NCI-H446 treated with DMSO at 0.1 percent for 48 hours (cell line): ENCODE results near the gene MLX.

ENCODE experiments used
- DNase-seq: peaks from one replicate; lab custom pipeline; 2025; lab: John Stamatoyannopoulos, UW

The MLX gene, protein sequence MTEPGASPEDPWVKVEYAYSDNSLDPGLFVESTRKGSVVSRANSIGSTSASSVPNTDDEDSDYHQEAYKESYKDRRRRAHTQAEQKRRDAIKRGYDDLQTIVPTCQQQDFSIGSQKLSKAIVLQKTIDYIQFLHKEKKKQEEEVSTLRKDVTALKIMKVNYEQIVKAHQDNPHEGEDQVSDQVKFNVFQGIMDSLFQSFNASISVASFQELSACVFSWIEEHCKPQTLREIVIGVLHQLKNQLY

DNA sequence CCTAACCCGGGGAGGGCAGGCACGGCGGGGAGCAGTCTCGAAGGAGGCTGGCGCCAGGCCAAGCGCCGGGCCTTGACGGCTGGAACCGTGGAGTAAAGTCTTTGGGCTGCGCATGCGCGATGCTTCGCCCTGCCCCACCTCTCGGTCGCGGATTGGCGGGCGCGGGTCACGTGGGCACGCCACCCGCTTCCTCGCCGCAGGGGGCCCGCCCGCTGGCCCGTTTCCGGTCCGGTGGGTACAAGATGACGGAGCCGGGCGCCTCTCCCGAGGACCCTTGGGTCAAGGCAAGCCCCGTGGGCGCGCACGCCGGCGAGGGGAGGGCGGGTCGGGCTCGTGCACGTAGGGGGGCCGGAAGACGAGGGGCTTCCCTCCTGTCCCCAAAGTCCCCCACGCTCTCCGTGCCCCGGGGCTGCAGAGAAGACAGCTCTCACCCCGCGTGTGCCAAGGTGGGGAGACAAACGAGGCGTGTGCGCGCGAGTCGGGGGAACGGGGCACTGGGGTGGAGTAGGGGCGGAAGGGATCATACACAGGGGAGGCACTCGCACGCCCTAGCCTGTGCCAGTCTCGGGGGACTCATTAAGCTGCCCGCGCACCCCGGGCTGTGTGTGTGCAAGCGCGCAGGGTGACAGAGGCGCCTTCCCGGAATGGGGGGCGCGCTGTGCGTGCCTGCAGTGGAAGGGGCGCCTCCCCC, at the start of gene MLX:
TSS of gene MLX (plus strand) at position 218 of the 691 bp plus-strand sequence. CDS start at position 243, 25 bp downstream.
- peak; percentile 69 for DNase-seq

DNA sequence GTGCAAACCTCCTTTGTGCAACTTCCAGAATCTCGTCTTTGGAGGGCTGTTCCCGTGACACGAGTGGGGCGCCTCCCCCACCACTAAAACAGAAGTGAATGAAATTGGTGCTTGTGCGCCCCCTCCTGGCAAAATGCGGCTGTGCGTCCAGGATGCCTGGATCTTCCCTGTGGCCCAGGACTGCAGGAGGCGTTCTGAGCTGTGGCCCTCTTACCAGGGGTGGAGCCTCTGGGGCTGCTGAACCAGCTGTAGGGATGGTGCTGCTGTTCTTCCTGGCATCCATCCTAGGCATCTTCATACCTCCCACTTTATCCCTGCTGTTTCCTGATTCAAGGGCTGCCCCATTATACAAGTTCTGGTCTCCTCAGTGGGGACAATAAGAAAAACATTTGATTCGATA, 49.4 kb upstream of the MLX start:
- peak; percentile 48 for DNase-seq

DNA sequence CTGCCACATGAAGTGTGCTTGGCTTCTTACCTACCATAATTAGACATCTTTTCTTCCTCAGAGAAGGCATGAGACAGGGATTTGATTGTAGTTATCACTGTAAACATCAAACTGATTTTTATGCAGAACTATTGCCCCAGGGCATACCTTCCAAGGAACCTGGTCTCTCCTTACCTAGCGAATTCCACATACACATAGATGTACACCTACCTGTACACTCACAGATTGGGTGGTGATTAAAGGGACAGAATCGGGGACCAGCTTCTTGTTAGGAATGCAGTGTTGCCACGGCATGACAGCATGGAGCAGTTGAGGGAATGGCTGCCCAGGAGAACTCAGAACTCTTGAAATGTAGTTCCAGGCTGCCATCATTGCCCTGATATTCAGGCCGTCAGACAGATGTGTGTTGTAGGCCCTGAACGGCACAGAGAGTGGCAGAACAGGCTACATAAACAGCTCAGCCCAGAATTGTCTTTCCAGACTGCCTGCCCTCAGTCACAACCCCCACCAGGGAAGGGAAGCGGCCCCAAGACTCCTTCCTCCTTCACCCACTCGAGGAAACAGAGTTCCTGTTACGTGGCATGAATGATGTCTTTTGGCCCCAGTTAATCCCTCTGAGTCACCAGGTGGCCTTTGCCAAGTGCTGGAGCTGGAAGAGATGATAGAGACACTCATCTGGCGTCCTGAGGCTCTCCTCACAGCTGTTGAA, 48.7 kb upstream of the MLX start:
- peak; percentile 83 for DNase-seq

DNA sequence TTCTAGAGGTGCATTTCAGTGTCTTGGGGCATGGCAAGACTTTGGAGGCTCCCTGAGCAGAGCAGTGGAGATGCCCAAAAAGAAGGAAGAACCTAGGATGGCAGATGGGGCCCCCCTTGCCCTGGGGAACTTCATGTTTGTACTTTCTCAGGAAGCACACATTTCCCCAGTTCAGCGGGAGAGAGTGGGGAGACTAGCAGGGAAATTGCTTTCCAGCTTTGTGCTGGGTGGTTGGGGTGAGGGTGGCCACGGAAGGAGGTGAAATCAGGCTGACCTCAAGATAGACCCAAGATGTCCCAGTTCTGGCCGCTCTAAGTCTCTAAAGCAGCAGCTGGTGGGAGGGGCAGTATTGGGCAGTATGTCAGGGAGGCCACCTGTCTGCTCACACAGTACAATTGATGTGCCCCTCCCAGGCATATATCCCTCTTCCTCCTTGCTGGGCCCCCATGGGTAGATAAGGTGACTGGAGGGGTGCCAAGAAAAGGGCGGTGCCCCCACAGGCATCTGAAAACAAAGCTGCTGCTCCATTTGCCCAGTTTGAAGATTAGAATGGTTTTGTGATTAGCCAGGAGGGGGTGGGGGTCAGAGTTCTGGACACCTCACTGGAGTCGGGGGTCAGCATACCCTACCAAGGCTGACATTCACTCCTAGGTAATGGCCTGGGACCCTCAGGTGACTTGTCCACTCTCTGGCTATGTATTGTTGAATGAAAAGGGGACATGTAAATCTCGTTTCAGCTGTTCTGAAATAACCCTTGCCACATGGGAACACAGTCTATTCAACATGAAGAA, 48.0 kb upstream of the MLX start:
- peak; percentile 23 for DNase-seq

DNA sequence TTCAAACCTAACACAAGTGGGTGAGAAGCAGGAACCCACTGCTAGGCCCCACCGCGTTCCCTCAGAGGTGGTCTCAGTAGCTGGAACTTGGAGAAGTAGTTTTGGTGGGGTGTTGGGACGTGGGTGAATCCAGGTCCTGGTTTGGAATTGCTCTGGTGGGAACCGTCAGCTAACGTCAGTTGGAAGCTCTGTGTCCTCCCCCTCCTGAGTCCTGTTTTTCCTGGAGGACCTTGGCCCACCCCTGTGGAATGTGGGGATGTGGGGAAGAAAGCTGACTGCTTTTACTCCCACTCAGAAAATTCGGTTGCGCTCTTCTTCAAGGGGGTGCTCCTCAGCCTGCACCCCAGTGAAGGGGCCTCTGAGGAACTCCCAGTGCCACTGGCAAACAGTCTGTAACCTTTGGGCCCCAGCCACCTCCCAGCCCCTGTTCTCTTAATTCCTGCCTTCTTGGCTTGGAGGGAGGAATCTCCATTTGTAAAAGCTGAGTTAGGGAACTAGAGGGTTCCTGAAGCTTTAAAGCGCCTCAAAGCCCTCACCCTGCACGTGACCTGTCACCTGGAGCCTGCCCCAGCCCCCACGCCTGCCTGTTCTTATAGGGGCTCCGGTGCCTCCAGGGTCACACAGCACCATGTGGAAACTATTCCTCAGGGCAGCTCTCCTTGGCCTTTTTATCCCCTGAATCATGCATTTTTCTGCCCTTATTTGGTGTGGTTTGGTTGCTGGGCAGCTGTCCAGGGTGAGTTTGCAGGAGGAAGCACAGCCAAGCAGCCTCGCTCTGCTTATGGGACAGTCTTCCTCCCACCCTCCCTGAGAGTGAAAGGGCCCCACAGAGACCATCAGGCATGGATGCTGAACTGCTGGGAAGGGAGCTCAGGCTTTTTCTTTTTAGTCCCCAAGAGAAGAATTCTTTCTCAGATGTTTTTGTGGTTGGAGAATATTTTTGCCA, 47.1 kb upstream of the MLX start:
- peak; percentile 48 for DNase-seq

DNA sequence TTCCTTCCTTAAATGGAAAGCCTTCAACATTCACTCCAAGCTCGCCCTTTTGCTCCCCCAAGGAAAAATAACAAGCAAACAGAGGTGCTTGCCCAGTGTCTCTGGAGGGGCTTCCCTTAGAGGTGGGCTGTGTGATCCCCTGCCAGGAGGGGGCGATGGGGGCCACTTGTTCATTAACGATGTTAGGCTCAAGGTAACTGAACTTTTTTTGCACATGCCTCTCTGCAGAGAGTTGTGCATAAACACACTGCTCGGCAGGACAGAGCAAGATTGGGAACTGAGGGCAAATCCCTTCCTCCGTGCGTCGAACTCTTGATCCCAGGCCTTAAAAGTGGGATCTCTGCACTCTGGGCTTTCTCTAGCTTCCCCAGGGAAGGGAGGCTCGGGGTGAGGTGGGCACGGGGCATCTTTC, 46.4 kb upstream of the MLX start:
- DNase-seq = no peak

DNA sequence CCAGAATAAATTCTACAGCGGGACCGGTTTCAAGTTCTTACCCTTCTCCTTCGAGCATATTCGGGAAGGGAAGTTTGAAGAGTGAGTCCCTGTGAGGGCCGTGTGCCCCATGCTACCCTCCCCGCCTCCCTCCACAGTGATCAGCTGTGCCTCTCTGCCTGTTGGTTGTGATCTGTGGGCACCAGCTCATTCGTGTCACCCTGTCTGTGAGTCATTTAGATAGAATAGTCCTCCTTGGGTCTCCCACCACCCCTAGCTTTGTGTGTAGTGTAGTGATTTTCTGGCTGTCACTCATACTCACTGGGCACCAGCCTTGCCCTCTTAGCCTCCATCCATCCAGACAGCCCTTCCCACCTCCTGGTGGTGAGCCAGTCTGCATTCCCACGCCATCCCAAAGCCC, 45.9 kb upstream of the MLX start:
- no peak for DNase-seq

DNA sequence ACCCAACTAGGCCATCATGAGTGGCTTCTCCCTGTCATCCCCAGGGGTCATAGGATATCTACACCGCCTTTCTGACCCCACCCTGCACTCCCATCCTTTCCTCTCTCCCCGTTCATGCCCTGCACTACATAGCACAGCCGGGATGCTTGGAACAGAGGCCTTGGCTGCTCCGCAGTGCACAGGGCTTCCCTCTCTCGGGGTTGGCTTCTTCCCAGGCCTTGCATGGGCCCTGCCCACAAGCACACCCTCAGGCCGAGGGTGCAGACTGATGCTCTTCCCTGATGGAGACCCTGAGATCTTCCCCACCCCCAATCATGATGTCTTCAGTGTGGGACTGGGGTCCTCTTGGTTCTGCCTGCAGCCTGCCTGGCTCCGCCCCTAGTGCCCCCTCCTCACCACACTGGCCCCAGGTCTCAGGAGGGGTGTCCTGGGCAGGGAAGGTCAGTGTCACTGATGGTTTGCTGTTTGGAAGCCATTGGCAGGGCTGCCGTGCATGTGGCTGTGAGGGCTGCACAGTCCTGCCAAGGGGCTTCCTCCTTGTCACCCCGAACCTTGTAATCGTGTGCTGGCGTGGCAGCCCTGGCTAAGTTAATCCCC, 45.1 kb upstream of the MLX start:
- no peak for DNase-seq

DNA sequence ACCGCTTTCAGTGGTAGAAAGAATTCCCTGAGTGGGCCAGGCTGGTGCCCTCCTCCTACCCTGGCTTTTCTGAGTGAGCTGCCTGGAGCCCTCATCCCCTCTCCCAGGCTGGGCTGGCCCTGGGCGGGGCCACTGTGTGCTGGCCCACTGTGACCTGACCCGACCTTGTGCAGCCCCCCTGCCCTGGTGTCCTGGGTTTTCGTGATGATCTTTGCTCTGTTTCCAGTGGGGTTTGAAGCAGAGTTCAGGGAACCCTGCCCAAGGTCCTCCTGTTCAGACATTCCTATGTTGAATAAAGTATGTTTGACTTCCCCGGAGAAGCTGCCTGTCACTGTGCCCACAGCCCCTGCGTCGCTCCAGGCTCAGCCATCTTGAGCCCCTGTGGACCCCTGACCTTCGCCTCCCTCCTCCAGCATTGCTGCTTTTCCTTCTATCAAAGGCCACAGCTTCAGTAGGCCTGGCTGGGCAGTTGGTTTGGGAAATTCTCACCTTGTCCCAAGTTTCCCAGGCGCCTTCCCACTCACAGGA, 44.6 kb upstream of the MLX start:
- no peak for DNase-seq

DNA sequence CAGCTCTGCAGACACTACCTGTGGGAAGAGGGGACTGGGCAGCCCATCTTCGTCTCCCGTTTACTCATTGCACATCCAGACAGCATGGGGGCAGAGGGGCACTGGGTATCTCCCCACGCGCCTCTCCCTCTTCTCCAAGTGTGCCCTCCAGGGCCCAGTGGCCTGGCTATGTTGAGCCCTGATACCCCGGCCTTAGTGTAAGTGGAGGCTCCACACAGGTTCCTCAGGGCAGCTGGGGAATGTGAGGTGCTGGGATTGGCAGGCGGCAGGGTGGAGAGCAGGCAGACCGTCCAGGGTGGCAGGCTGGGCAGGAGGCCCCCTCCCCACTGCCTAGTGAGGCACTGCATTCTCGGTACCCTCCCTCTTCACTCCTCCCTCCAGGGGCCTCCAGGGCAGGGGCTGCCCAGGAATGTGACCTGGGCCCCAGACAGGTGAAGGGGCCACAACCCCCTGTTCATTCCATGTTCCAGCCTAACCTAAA, 44.1 kb upstream of the MLX start:
- no peak for DNase-seq

DNA sequence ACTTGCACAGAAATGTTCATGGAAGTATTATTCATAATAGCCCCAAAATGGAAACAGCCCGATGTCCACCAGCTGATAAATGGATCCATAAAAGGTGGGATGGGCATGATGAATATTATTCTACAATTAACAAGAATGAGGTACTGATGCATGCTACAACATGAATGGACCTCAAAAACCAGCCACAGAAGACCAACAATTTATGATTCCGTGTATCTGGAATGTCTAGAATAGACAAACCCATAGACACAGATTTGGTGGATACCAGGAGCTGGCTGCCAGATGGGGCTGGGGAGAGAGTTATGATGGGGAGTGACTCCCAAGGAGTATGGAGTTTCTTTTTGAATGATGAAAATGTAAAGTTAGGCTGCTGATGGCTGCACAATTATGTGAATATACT, 41.7 kb upstream of the MLX start:
- no peak for DNase-seq

DNA sequence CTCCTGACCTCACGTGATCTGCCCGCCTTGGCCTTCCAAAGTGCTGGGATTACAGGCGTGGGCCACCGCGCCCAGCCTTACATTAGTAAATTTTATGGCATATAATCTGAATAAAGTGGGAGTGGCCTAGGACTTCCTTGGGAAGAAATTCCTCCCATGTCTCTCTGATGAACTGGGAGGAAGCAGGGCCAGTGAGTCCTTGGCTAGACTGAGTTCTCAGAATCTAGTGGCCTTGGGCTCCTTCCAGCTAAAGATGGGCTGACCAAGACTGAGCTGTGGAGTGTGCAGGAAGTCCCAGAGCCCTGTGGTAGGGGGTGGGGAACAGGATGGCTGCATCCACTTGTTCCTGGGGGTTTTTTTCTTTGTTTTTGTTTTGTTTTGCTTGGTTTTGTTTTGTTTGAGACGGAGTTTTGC, 40.9 kb upstream of the MLX start:
- DNase-seq = no peak

DNA sequence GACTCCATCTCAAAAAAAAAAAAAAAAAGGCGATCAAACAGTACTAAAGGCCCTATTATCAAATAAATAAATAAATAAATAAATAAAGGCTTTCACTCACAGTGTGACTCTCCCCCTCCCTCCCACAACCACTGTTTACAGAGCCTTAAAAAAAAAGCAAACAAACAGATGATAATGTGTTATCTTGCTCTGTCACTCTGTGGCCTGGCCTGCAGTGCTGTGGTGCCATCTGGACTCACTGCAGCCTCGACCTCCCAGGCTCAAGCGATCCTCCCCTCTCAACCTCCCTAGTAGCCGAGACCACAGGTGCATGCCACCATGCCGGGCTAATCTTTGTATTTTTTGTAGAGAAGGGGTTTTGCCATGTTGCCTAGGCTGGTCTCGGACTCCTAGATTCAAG, 39.0 kb upstream of the MLX start:
- no peak for DNase-seq

DNA sequence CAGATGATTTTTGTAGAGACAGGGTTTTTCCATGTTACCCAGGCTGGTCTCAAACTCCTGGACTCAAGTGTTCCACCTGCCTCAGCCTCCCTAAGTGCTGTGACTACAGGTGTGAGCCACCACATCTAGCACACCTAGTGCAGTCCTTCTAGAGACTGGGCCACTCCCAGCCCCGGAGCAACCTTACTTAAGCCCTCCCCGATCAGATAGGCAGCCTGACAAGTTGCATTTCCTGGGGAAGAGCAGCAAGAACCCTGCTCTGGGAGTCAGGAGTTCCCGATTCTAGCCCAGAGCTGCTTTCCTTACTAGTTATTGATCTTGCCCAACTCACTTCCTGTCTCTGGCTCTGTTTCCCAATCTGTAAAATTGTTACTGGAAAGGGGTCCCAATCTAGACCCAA, 37.8 kb upstream of the MLX start:
- DNase-seq = no peak

DNA sequence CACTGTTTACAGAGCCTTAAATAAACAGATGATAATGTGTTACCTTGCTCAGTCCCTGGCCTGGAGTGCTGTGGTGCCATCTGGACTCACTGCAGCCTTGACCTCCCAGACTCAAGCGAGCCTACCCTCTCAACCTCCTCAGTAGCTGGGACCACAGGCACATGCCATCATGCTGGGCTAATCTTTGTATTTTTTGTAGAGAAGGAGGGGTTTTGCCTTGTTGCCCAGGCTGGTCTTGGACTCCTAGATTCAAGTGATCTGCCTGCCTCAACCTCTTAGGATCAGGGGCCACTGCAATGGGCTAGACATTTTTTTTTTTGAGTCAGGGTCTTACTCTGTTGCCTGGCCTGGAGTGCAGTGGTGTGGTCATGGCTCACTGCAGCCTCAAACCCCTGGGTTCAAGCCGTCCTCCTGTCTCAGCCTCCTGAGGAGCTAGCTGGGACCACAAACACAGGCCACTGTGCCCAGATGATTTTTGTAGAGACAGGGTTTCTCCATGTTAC, 35.9 kb upstream of the MLX start:
- no peak for DNase-seq

DNA sequence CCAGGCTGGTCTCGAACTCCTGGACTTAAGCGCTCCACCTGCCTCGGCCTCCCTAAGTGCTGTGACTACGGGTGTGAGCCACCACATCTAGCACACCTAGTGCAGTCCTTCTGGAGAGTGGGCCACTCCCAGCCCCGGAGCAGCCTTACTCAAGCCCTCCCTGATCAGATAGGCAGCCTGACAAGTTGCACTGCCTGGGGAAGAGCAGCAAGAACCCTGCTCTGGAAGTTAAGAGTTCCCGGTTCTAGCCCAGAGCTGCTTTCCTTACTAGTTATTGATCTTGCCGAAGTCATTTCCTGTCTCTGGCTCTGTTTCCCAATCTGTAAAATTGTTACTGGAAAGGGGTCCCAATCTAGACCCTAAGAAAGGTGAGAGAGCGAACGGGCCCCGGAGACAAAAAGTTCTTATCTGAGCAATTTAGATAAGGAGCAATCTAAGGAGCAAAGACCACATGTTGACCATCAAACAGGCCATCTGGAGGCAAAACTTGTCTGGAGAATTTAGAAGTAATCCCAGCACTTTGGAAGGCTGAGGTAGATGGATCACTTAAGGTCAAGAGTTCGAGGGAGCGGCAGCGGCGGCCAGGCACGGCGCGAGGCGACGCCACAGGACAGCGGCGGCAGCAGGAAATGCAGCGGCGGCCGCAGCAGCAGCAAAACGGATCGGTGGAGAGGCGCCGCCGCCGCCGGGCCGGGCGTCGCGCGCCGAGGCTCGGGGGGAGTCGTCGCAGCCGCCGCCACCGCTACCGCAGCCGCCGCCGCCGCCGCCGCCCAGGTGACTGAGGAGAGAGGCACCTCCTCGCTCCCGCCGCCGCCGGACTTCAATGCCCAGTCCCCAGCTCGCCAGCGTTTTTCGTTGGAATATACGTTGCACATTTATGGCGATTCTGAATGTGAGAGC, 35.2 kb upstream of the MLX start:
- DNase-seq = no peak

DNA sequence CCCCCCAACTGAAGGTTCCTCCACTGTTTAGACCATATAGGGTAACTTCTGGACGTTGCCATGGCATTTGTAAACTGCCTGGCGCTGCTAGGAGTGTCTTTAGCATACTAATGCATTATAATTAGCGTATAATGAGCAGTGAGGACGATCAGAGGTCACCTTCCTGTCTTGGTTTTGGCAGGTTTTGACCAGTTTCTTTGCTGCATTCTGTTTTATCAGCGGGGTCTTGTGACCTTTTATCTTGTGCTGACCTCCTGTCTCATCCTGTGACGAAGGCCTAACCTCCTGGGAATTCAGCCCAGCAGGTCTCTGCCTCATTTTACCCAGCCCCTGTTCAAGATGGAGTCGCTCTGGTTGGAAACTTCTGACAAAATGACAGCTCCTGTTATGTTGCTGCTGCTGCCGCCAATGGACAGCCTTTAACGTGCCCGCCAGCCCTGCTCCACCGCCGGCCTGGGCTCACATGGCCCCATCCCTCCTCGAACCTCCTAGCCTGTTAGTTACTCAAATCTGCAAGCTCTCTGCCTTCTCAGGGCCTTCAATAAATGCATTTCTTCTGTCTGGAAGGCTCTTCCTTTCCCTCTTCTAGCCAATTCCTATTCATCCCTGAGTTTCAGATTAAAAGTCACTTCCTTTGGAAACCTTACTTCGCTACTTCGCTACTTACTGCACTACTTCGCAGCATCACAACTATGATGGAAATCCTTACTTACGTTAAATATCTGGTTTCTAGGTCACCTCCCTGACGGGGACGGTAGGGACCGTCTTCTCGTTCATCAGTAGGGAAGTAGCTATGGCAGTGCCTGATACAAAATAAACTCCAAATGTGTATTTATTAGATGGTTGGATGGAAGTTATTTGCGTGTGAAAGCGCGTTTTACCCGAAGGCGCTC, 31.5 kb upstream of the MLX start:
- no peak for DNase-seq

DNA sequence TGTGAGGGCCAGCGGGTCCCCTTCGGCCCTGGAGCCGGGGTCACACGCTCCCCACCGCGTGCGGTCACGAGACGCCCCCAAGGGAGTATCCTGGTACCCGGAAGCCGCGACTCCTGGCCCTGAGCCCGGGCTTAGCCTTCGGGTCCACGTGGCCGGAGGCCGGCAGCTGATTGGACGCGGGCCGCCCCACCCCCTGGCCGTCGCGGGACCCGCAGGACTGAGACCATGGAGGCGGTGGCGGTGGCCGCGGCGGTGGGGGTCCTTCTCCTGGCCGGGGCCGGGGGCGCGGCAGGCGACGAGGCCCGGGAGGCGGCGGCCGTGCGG, 30.9 kb upstream of the MLX start, which contains the start of gene NAGLU:
TSS of gene NAGLU (plus strand) at position 194 of the 324 bp plus-strand sequence. CDS start at position 226, 32 bp downstream.
- DNase-seq = peak; percentile 68
